Activated naive CD8-positive, alpha-beta T cell treated with anti-CD3 and anti-CD28 coated beads, Interleukin-2, amount 10 ng/mL, durations not matched to agents 7 days and 5 days (primary cell): ENCODE data around the gene CNOT4. TPM values are rescaled to one million over a fixed set of nuclear protein-coding genes. Genes with fewer than 3 reads are reported as not detected.
"Not testable (repeated sequence)": the region's sequence is repeated elsewhere in the genome, so short reads cannot be mapped to it uniquely, and the experiment has no call there.

Source experiments
- ATAC-seq: fragments of 150-1000 bp; cut with Tn5 transposase; one replicate; pipeline ENCODE4 v1.10.0; 2021; ENCODE audit warnings: low read depth, moderate library complexity
- POLR2A ChIA-PET: fragments of 350-600 bp; sonication (Branson Sonifier 250); formaldehyde crosslinking; loops from one replicate; lab custom pipeline; 2021; ENCODE audit warnings: antibody characterized with exemption; lab: Charles Lee
- DNase-seq: peaks from one replicate; pipeline ENCODE4 v3.0.0; 2021
- H3K27ac Mint-ChIP-seq: one replicate; pipeline ENCODE4 v1.8.0; 2022; ENCODE audit warnings: mild to moderate bottlenecking, mixed read lengths
- H3K27me3 Mint-ChIP-seq: one replicate; pipeline ENCODE4 v1.8.0; 2022; ENCODE audit warnings: mild to moderate bottlenecking, moderate library complexity, mixed read lengths
- H3K36me3 Mint-ChIP-seq: one replicate; pipeline ENCODE4 v1.8.0; 2021; ENCODE audit warnings: mild to moderate bottlenecking, mixed read lengths
- H3K4me1 Mint-ChIP-seq: one replicate; pipeline ENCODE4 v1.8.0; 2021; ENCODE audit warnings: mixed read lengths
- H3K4me3 Mint-ChIP-seq: one replicate; pipeline ENCODE4 v1.8.0; 2022; ENCODE audit warnings: mild to moderate bottlenecking, moderate library complexity, mixed read lengths
- H3K9me3 Mint-ChIP-seq: one replicate; pipeline ENCODE4 v1.8.0; 2021; ENCODE audit warnings: mixed read lengths
- total RNA-seq, 2 experiments: library from RNA; stranded (reverse); gene quantifications; one replicate each; pipeline ENCODE4 v1.2.3, GENCODE V29; 2021

The CNOT4 gene
- total RNA-seq, 2 experiments from 2014 or later, result 24.4 to 25.8 TPM

DNA sequence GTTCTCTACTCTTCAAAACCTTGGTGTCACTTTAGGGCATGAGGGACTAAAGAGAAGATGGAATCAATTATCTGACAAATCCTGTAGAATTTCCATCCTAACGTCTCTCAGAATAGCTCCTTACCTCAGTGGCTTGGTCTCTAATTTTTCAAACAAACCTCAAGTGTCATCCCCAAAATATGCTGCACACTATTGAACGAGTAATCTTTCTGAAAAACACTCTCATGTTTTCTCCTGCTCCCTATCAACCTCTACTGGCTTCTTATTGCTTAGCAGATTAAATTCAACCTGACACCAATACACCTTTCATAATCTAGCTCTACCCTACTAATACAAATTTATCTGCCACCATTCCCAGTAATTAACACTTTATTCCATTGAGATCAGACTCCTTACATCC lies 8.5 kb downstream of the CNOT4 start:
- Mint-ChIP-seq H3K9me3 (no peaks in the 10 kb centered on the region), H3K27ac (no peak overlapping the region), H3K36me3 (peaks cover 9% of the 10 kb centered on the region), H3K4me3 (no peak overlapping the region), H3K4me1 (peaks cover 17% of the 10 kb centered on the region), H3K27me3 (no peaks in the 10 kb centered on the region)
- POLR2A ChIA-PET, result no interaction called here
- no peak for DNase-seq
- ATAC-seq, result no peak

DNA sequence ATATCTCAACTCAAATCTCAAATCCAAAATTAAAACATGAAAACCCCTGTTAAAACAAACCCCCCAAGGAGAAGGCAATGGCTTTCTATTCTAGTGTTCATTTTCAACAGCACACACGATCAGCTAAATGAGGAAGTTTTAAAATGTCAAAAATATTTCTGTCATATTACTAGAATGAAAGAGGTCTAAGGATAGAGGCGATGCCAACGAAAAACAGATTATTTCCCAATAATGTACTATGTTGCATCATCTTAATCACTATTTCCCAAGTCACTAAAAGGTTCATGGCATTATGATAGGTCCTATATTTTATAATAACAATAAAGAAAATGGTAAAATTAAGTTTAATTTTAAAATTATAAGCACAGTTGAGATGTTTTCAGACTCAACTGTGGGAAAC lies 10.1 kb downstream of the CNOT4 start:
- POLR2A ChIA-PET, result no interaction called here
- Mint-ChIP-seq H3K4me3 (no peak overlapping the region), H3K4me1 (peaks cover 18% of the 10 kb centered on the region), H3K9me3 (no peaks in the 10 kb centered on the region), H3K27ac (no peak overlapping the region), H3K27me3 (no peaks in the 10 kb centered on the region), H3K36me3 (peaks cover 11% of the 10 kb centered on the region)
- DNase-seq (no peak), ATAC-seq (no peak)

DNA sequence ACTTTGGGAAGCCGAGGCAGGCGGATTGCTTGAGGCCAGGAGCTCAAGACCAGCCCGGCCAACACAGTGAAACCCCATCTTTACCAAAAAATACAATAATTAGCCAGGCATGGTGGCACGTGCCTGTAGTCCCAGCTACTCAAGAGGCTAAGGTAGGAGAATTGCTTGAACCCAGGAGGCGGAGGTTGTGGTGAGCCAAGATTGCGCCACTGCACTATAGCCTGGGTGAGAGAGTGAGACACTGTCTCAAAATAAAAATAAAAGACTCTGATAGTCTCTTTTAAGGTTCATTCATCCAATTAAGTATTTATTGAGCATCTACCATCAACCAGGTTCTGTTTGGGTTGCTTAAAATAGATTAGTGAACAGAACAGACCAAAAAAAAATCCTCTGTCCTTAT lies 12.7 kb downstream of the CNOT4 start:
- POLR2A ChIA-PET, ATAC-seq, DNase-seq, H3K9me3 Mint-ChIP-seq, H3K27me3 Mint-ChIP-seq, H3K4me3 Mint-ChIP-seq, H3K27ac Mint-ChIP-seq: not testable (repeated sequence)
- H3K4me1 Mint-ChIP-seq, result peaks cover 19% of the 10 kb centered on the region
- peaks cover 14% of the 10 kb centered on the region for H3K36me3 Mint-ChIP-seq

DNA sequence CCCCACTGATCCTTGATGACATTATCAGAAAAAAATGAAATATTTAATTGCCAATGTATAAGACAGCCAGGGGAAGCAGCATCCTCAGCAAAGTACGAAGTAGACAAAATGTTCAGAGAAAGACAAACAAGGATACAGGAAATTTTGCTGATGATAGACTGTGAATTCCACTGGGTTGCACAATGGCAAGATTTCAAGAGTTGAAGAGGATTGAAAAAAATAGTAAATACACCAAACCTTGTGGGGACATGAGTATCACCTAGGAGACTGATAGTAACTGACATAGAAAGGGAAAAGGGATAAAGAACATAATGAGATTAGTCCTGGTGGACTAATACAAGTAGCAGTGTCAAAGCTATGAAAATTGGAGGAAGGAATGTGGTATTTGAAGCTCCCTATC lies 16.5 kb downstream of the CNOT4 start:
- Mint-ChIP-seq H3K36me3 (peaks cover 9% of the 10 kb centered on the region), H3K4me1 (peaks cover 12% of the 10 kb centered on the region), H3K27ac (no peak overlapping the region), H3K4me3 (no peak overlapping the region), H3K9me3 (no peaks in the 10 kb centered on the region), H3K27me3 (no peaks in the 10 kb centered on the region)
- ATAC-seq, result no peak
- DNase-seq, result no peak
- POLR2A ChIA-PET, result interaction anchor here (0.7 kb wide), 1 partner anchor 11 kb away, joined by 4 read pairs; no protein-coding TSS in a partner anchor

DNA sequence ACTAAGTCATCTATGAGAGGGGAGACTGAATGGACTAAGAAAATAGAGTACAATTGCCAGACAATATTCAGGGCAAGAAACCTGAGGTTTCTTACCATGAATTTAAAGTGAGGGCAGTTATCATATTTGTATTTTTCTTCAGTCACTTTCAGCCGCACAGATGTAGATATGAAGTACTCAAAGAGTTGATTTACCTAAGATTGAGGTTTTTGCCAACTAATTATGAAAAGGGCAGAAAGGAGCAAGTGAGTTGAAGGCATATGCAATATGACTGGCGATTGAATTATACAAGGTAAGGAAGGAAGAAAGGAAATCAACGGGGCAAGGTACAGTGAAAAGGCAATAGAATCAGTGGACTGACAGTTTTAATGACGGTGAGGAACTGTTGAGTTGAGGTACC lies 17.8 kb downstream of the CNOT4 start:
- Mint-ChIP-seq H3K27ac (no peak overlapping the region), H3K4me1 (peaks cover 5% of the 10 kb centered on the region), H3K36me3 (peaks cover 9% of the 10 kb centered on the region), H3K9me3 (no peaks in the 10 kb centered on the region), H3K27me3 (no peaks in the 10 kb centered on the region), H3K4me3 (no peak overlapping the region)
- ATAC-seq, result no peak
- POLR2A ChIA-PET, result no interaction called here
- no peak for DNase-seq

DNA sequence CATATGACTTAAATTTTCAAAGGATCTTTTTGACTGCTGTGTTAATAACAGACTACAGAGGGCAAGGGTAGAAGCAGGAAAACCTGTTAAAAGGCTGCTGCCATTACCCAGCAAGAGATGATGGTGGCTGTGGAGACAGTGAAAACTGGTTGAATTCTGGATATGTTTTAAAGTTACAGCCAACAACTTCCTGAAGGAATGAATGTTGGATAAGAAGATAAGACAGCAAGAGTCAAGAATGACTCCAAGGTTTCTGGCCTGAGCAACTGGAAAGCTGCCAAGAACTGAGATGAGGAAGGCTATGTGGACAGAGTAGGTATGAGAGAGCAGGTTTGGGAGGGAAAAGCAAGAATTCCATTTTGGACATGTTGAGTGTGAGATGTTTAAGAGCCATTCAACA lies 19.1 kb downstream of the CNOT4 start:
- H3K4me3 Mint-ChIP-seq, result no peak overlapping the region
- H3K9me3 Mint-ChIP-seq, result no peaks in the 10 kb centered on the region
- POLR2A ChIA-PET, result no interaction called here
- peaks cover 4% of the 10 kb centered on the region for H3K36me3 Mint-ChIP-seq
- ATAC-seq, result no peak
- no peaks in the 10 kb centered on the region for H3K27me3 Mint-ChIP-seq
- H3K27ac Mint-ChIP-seq, result no peak overlapping the region
- peaks cover 4% of the 10 kb centered on the region for H3K4me1 Mint-ChIP-seq
- no peak for DNase-seq

DNA sequence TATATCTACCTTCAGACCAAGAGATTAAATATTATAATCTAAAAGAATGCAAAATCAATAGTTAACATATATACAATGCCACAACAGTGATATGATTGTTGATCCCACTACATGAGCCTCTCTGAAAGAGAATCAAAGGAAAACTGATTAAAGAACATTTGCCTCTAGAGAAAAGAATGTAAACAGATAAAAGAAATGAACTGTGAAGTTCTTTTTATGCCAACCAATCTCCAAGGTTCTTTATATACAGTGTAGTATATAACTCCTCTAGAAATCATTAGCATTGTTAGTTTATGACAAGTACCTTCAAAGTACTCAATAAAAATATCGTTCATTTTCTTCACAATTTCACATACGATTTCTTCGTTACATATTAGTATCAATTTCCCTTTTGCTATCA lies 20.1 kb downstream of the CNOT4 start:
- Mint-ChIP-seq H3K9me3 (no peaks in the 10 kb centered on the region), H3K27ac (no peak overlapping the region), H3K27me3 (no peaks in the 10 kb centered on the region), H3K4me1 (peaks cover 4% of the 10 kb centered on the region), H3K4me3 (no peak overlapping the region), H3K36me3 (peaks cover 8% of the 10 kb centered on the region)
- DNase-seq (no peak), ATAC-seq (no peak)
- POLR2A ChIA-PET, result no interaction called here

DNA sequence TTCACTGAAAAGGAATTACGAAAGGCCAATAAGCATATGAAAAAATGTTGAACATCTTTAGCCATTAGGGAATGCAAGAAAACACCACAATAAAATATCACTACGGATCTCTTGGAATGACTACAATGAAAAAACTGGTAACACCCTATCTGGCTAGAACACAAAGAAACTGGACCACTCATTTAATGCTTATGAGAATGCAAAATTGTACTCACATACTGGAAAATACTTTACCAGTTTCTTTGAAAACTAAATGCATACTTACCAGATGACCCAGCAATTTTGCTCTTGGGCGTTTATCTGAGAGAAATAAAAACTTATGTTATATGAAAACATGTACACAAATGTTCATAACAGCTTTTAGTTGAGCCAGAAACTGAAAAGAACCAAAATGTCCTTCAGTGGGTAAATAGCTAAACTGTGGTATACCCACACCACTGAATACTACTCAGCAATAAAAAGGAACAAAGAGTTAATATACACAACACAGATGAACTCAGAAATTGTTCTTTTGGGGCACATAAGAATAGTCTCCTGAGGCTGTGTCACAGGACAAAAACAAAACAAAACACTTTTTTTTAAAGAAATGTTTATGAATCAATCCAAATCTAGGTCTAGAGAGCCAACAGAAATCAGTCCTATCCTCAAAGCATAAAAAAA lies 23.5 kb downstream of the CNOT4 start:
- Mint-ChIP-seq H3K4me1 (peaks cover 5% of the 10 kb centered on the region), H3K27me3 (no peaks in the 10 kb centered on the region), H3K27ac (no peak overlapping the region), H3K9me3 (no peaks in the 10 kb centered on the region), H3K36me3 (peaks cover 15% of the 10 kb centered on the region), H3K4me3 (no peak overlapping the region)
- ATAC-seq (no peak), DNase-seq (no peak)
- POLR2A ChIA-PET, result no interaction called here

DNA sequence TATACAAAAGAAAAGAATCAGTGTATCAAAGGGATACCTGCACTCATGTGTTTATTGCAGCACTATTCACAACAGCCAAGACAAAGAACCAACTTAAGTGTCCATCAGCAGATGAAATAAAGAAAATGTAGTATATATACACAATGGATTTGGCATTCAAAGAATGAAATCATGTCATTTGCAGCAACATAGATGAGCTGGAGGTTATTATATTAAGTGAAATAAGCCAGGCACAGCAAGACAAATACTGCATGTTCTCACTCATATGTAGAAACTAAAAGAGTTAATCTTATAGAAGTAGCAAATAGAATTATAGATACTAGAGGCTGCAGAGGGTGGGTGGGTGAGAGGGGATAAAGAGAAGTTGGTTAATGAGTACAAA lies 28.3 kb downstream of the CNOT4 start:
- POLR2A ChIA-PET, result no interaction called here
- Mint-ChIP-seq H3K27me3 (no peaks in the 10 kb centered on the region), H3K27ac (no peak overlapping the region)

DNA sequence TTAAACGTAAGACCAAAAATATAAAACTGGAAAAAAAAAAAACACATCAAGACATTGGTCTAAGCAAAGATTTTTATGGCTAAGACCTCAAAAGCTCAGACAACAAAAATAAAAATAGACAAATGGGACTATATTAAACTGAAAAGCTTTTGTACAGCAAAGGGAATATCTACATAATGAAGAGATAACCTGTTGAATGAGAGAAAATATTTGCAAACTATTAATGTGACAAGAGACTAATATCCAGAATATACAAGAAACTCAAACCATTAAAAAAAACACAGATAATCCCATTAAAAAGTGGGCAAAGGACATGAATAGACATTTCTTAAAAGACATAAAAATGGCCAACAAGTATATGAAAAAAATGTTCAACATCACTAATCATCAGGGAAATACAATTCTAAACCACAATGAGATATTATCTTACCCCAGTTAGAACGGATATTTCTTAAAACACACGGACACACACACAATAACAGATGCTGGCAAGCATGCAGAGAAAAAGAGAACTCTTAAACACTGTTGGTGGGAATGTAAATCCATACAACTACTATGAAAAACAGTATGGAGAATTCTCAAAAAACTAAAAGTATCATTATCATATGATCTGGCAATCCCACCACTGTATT lies 28.8 kb downstream of the CNOT4 start:
- Mint-ChIP-seq H3K36me3 (peaks cover 27% of the 10 kb centered on the region), H3K4me1 (peaks cover 5% of the 10 kb centered on the region), H3K27ac (no peak overlapping the region), H3K27me3 (no peaks in the 10 kb centered on the region), H3K4me3 (no peak overlapping the region), H3K9me3 (no peaks in the 10 kb centered on the region)
- DNase-seq (no peak), ATAC-seq (no peak)
- POLR2A ChIA-PET, result no interaction called here

More for the DNA sequence above, 28.3 kb downstream of the CNOT4 start:
- ATAC-seq, result no peak
- Mint-ChIP-seq H3K36me3 (peaks cover 27% of the 10 kb centered on the region), H3K4me3 (no peak overlapping the region), H3K9me3 (no peaks in the 10 kb centered on the region), H3K4me1 (peaks cover 5% of the 10 kb centered on the region)
- no peak for DNase-seq

DNA sequence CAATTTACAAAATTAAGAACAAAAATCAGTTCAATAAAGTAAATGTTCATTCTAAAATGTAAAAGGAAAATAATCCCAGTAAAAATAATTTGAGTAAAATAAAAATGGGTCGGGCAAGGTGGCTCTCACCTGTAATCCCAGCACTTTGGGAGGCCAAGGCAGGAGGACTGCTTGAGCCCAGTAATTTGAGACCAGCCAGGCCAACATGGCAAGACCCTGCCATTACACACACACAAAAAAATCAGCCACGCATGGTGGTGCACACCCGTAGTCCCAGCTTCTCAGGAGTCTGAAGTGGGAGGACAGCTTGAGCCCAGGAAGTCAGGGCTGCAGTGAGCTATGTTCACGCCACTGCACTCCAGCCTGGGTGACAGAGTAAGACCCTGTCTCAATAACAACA lies 34.4 kb downstream of the CNOT4 start:
- H3K27ac Mint-ChIP-seq, result no peak overlapping the region
- DNase-seq (no peak), ATAC-seq (no peak)
- peaks cover 2% of the 10 kb centered on the region for H3K4me1 Mint-ChIP-seq
- H3K9me3 Mint-ChIP-seq, result no peaks in the 10 kb centered on the region
- H3K4me3 Mint-ChIP-seq, result no peak overlapping the region
- peaks cover 11% of the 10 kb centered on the region for H3K36me3 Mint-ChIP-seq
- no peaks in the 10 kb centered on the region for H3K27me3 Mint-ChIP-seq
- POLR2A ChIA-PET, result no interaction called here

DNA sequence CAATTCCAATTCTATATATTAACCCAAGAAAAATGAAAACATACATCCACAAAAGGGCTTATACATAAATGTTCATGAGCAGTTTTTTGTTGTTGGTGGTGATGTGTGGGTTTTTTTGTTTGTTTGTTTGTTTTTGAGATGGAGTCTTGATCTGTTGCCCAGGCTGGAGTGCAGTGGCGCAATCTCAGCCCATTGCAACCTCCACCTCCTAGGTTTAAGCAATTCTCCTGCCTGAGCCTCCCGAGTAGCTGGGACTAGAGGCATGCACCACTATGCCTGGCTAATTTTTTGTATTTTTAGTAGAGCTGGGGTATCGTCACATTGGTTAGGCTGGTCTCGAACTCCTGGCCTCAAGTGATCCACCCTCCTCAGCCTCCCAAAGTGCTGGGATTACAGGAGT lies 40.2 kb downstream of the CNOT4 start:
- H3K36me3 Mint-ChIP-seq, DNase-seq, H3K27ac Mint-ChIP-seq, H3K4me3 Mint-ChIP-seq, ATAC-seq, POLR2A ChIA-PET, H3K4me1 Mint-ChIP-seq, H3K9me3 Mint-ChIP-seq, H3K27me3 Mint-ChIP-seq: not testable (repeated sequence)

DNA sequence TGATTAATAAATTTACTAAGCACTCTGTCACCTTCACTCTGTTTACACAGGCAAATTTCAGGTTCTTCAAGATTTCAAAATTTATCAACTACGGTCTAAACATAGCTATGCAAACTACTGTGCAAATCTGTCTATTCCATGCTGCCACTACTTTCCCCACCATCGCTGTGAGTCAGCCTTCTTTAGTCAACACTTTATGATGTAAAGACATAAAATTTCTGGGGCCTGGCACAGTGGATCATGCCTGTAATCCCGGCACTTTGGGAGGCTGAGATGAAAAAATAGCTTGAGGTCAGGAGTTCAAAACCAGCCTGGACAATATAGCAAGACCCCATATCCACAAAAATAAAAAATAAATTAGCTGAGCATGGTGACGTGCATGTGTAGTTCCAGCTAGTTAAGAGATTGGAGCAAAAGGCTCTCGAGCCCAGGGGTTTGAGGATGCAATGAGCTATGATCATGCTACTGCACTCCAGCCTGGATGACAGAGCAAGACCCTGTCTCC lies 42.6 kb downstream of the CNOT4 start:
- H3K27ac Mint-ChIP-seq, result no peak overlapping the region
- H3K9me3 Mint-ChIP-seq, result no peaks in the 10 kb centered on the region
- DNase-seq (no peak), ATAC-seq (no peak)
- no peaks in the 10 kb centered on the region for H3K27me3 Mint-ChIP-seq
- peaks cover 8% of the 10 kb centered on the region for H3K4me1 Mint-ChIP-seq
- H3K4me3 Mint-ChIP-seq, result no peak overlapping the region
- POLR2A ChIA-PET, result no interaction called here
- peaks cover 17% of the 10 kb centered on the region for H3K36me3 Mint-ChIP-seq

DNA sequence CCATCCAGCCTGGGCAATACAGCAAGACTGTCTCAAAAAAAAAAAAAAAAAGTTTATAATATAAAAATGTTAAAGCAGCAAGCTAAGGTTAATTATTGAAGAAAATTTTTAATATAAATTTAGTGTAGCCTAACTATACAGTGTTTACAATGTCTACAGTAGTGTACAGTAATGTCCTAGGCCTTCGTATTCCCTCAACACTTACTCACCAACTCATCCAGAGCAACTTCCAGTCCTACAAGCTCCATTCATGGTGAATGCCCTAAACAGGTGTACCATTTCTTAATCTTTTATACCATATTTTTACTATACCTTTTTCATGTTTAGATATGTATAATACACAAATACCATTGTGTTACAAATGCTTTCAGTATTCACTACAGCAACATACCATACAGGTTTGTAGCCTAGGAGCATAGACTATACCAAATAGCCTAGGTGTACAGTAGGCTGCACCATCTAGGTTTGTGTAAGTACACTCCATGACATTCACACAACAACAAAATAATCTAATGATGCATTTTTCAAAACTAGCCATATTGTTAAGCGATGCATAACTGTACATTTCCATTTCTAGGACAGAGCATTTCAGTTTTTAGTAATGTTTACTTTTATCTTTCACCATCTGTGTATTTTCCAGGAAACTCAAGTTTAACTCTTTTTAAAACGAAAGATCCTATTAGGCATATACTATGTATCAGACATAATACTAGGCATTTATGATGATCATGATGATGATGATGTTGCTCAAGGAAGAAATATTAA lies 43.3 kb downstream of the CNOT4 start:
- no peak overlapping the region for H3K4me3 Mint-ChIP-seq
- DNase-seq, result no peak
- H3K36me3 Mint-ChIP-seq, result peaks cover 17% of the 10 kb centered on the region
- no peak for ATAC-seq
- peaks cover 8% of the 10 kb centered on the region for H3K4me1 Mint-ChIP-seq
- POLR2A ChIA-PET, result no interaction called here
- no peaks in the 10 kb centered on the region for H3K9me3 Mint-ChIP-seq
- H3K27ac Mint-ChIP-seq, result no peak overlapping the region
- no peaks in the 10 kb centered on the region for H3K27me3 Mint-ChIP-seq
